OCI-LY1 (cell line): ENCODE measurements around the gene SLC6A19.

Experiments used
- H2AFZ ChIP-seq: fragments of 200-600 bp; sonication (generic), shearing (Covaris generic); 2 replicates; pipeline ENCODE4 v1.6.0; 2014; ENCODE audit warnings: antibody characterized with exemption, mild to moderate bottlenecking, low read length
- H3F3A ChIP-seq: fragments of 200-600 bp; sonication (generic), shearing (Covaris generic); 2 replicates; pipeline ENCODE4 v1.6.0; 2014; ENCODE audit warnings: mild to moderate bottlenecking, antibody characterized with exemption, low read length, moderate library complexity; ENCODE audit not compliant: insufficient read depth
- H3K27ac ChIP-seq: fragments of 200-600 bp; sonication (generic); 2 replicates; pipeline ENCODE4 v1.5.1; 2014; ENCODE audit warnings: low read length, mixed run types, mild to moderate bottlenecking, low read depth; ENCODE audit not compliant: poor library complexity, severe bottlenecking
- H3K27me3 ChIP-seq: fragments of 200-600 bp; sonication (generic); 2 replicates; pipeline ENCODE4 v1.6.0; 2014; ENCODE audit warnings: antibody characterized with exemption, mild to moderate bottlenecking, low read length, moderate library complexity; ENCODE audit not compliant: insufficient read depth
- H3K36me3 ChIP-seq: fragments of 200-600 bp; sonication (generic); 2 replicates; pipeline ENCODE4 v1.6.1; 2014; ENCODE audit warnings: mild to moderate bottlenecking, antibody characterized with exemption, low read length, moderate library complexity, mixed read lengths; ENCODE audit not compliant: insufficient read depth
- H3K4me1 ChIP-seq: fragments of 200-600 bp; sonication (generic); 2 replicates; pipeline ENCODE4 v1.5.1; 2014; ENCODE audit warnings: mild to moderate bottlenecking, low read length, moderate library complexity; ENCODE audit not compliant: insufficient read depth, severe bottlenecking
- H3K4me2 ChIP-seq: fragments of 200-600 bp; sonication (generic), shearing (Covaris generic); 2 replicates; pipeline ENCODE4 v1.6.1; 2014; ENCODE audit warnings: low read length
- H3K4me3 ChIP-seq: fragments of 200-600 bp; sonication (generic); 2 replicates; pipeline ENCODE4 v1.5.1; 2014; ENCODE audit warnings: low read length, low read depth, mild to moderate bottlenecking, mixed read lengths; ENCODE audit not compliant: poor library complexity, severe bottlenecking
- H3K79me2 ChIP-seq: fragments of 200-600 bp; shearing (Covaris generic); 2 replicates; pipeline ENCODE4 v1.6.1; 2016; ENCODE audit warnings: mixed run types, low read length, mixed read lengths; ENCODE audit not compliant: insufficient read depth
- H3K9ac ChIP-seq: fragments of 200-600 bp; sonication (generic), shearing (Covaris generic); 2 replicates; pipeline ENCODE4 v1.6.1; 2014; ENCODE audit warnings: mild to moderate bottlenecking, low read length, mixed read lengths
- H3K9me2 ChIP-seq: fragments of 200-600 bp; sonication (generic), shearing (Covaris generic); 2 replicates; pipeline ENCODE4 v1.6.1; 2014; ENCODE audit warnings: low read depth, mild to moderate bottlenecking, low read length, mixed read lengths
- H3K9me3 ChIP-seq: fragments of 200-600 bp; shearing (Covaris generic); 2 replicates; pipeline ENCODE4 v1.6.1; 2014; ENCODE audit warnings: low read length, mixed read lengths
- H4K20me1 ChIP-seq: fragments of 200-600 bp; sonication (generic), shearing (Covaris generic); 2 replicates; pipeline ENCODE4 v1.6.0; 2016; ENCODE audit warnings: mild to moderate bottlenecking, low read length; ENCODE audit not compliant: insufficient read depth
- CTCF ChIP-seq: fragments of 200-600 bp; sonication (generic), shearing (Covaris generic); IDR thresholded peaks from 2 replicates; pipeline ENCODE4 v1.5.1; 2017; ENCODE audit warnings: mild to moderate bottlenecking, antibody characterized with exemption, low read length, moderate library complexity, mixed read lengths
- EZH2 ChIP-seq: fragments of 200-600 bp; sonication (generic), shearing (Covaris generic); IDR thresholded peaks from 2 replicates; pipeline ENCODE4 v1.8.0; 2017; ENCODE audit warnings: borderline replicate concordance, mixed run types, mild to moderate bottlenecking, antibody characterized with exemption, low read length, moderate library complexity, mixed read lengths

SLC6A19 gene

GRCh38 chr5:1226231-1226630 lies 24.8 kb downstream of the SLC6A19 start:
- Histone ChIP-seq H3K27me3 (no peaks in the 10 kb centered on the region), H3K27ac (no peak overlapping the region), H4K20me1 (no peaks in the 10 kb centered on the region), H3K9ac (no peak overlapping the region), H3K36me3 (no peaks in the 10 kb centered on the region), H2AFZ (no peak overlapping the region), H3K79me2 (no peaks in the 10 kb centered on the region), H3K9me2 (no peaks in the 10 kb centered on the region), H3F3A (no peaks in the 10 kb centered on the region), H3K4me3 (no peak overlapping the region), H3K4me2 (no peak overlapping the region), H3K4me1 (no peaks in the 10 kb centered on the region), H3K9me3 (no peaks in the 10 kb centered on the region)
- TF ChIP-seq CTCF, result no peak
- no peak for TF ChIP-seq EZH2

- Histone ChIP-seq H3K9me3 (no peaks in the 10 kb centered on the region), H3K4me3 (no peak overlapping the region), H3F3A (no peaks in the 10 kb centered on the region), H3K9ac (no peak overlapping the region), H4K20me1 (no peaks in the 10 kb centered on the region), H3K4me1 (no peaks in the 10 kb centered on the region), H3K79me2 (no peaks in the 10 kb centered on the region), H3K4me2 (no peak overlapping the region), H3K9me2 (no peaks in the 10 kb centered on the region), H3K27ac (no peak overlapping the region), H3K36me3 (no peaks in the 10 kb centered on the region), H2AFZ (no peak overlapping the region), H3K27me3 (no peaks in the 10 kb centered on the region)
- TF ChIP-seq EZH2 (no peak), CTCF (no peak)
Measured at GRCh38 chr5:1226839-1227581, 25.6 kb downstream of the SLC6A19 start.

GRCh38 chr5:1227667-1228066 lies 26.3 kb downstream of the SLC6A19 start:
- H2AFZ ChIP-seq, result no peak overlapping the region
- no peaks in the 10 kb centered on the region for H3K79me2 ChIP-seq
- H3K27ac ChIP-seq, result no peak overlapping the region
- no peaks in the 10 kb centered on the region for H3F3A ChIP-seq
- H3K27me3 ChIP-seq, result no peaks in the 10 kb centered on the region
- H3K36me3 ChIP-seq, result no peaks in the 10 kb centered on the region
- H3K4me3 ChIP-seq, result no peak overlapping the region
- no peak overlapping the region for H3K4me2 ChIP-seq
- TF ChIP-seq EZH2 (no peak), CTCF (no peak)
- no peaks in the 10 kb centered on the region for H3K9me3 ChIP-seq
- no peaks in the 10 kb centered on the region for H3K4me1 ChIP-seq
- H4K20me1 ChIP-seq, result no peaks in the 10 kb centered on the region
- H3K9ac ChIP-seq, result no peak overlapping the region
- H3K9me2 ChIP-seq, result no peaks in the 10 kb centered on the region
